ENCODE results near the gene MAD1L1.

Gene MAD1L1

DNA sequence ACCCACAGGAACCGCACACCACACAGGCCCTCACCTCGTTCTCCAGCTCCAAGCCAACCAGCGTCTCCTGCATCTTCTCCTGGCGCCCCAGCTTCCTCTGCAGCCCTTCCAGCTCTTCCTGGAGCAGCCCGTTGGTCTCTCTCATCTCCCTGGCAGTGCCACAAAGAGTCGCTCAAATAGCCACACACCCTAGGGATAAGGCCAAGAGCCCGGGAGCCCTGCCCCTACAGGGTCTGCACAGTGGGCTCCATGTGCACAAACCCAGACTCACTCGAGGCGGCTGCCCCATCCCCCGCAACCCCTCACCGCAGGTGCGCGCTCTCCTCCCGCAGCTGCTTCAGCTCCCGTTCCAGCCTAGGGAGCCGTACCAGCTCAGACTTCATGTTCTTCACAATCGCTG, 16.9 kb downstream of the MAD1L1 start:
- Histone ChIP-seq H3K9ac (ENCODE audit: low read depth, low read length) (no peak overlapping the region), H3K4me3 (ENCODE audit: low read length) (no peak overlapping the region), H3K4me1 (ENCODE audit: insufficient read depth, low read length) (no peaks in the 10 kb centered on the region), H3K9me3 (ENCODE audit: insufficient read depth, low read depth, low read length) (no peaks in the 10 kb centered on the region), H3K36me3 (ENCODE audit: insufficient read depth, low read length) (peaks cover 88% of the 10 kb centered on the region), H3K27me3 (ENCODE audit: insufficient read depth, low read length) (no peaks in the 10 kb centered on the region), H3K27ac (ENCODE audit: low read depth, low read length) (no peak overlapping the region)
- WGBS = 95% methylated on average over 17 of the region's 17 CpGs

DNA sequence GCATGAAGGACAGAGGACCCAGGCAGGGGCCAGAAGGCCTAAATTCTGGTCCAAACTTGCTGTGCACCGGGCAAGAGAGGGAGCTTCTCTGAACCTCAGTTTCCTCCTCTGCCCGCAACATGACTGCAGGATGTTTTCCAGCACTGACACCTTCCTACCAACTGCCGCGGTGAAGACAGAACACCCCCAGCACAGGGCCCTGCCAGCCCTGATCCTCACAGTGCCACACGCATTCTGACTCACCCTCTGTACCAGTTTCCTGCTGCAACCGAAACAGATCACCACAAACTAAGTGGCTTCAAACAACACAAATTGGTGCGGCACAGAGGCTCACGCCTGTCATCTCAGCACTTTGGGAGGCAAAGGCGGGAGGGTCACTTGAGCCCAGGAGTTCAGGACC, 18.1 kb downstream of the MAD1L1 start:
- Histone ChIP-seq H3K36me3 (ENCODE audit: insufficient read depth, low read length) (peaks cover 78% of the 10 kb centered on the region), H3K27me3 (ENCODE audit: insufficient read depth, low read length) (no peaks in the 10 kb centered on the region), H3K9ac (ENCODE audit: low read depth, low read length) (no peak overlapping the region), H3K4me1 (ENCODE audit: insufficient read depth, low read length) (no peaks in the 10 kb centered on the region), H3K27ac (ENCODE audit: low read depth, low read length) (no peak overlapping the region), H3K9me3 (ENCODE audit: insufficient read depth, low read depth, low read length) (no peaks in the 10 kb centered on the region), H3K4me3 (ENCODE audit: low read length) (no peak overlapping the region)
- 96% methylated on average over 9 of the region's 9 CpGs for WGBS

GRCh38 chr7:2213551-2214215, 19.1 kb downstream of the MAD1L1 start:
- H3K9me3 ChIP-seq (ENCODE audit: insufficient read depth, low read depth, low read length) = no peaks in the 10 kb centered on the region
- H3K36me3 ChIP-seq (ENCODE audit: insufficient read depth, low read length) = peaks cover 78% of the 10 kb centered on the region
- H3K4me3 ChIP-seq (ENCODE audit: low read length) = no peak overlapping the region
- H3K4me1 ChIP-seq (ENCODE audit: insufficient read depth, low read length) = no peaks in the 10 kb centered on the region
- H3K9ac ChIP-seq (ENCODE audit: low read depth, low read length) = no peak overlapping the region
- no peak overlapping the region for H3K27ac ChIP-seq (ENCODE audit: low read depth, low read length)
- 87% methylated on average over 15 of the region's 15 CpGs for WGBS
- no peaks in the 10 kb centered on the region for H3K27me3 ChIP-seq (ENCODE audit: insufficient read depth, low read length)

DNA sequence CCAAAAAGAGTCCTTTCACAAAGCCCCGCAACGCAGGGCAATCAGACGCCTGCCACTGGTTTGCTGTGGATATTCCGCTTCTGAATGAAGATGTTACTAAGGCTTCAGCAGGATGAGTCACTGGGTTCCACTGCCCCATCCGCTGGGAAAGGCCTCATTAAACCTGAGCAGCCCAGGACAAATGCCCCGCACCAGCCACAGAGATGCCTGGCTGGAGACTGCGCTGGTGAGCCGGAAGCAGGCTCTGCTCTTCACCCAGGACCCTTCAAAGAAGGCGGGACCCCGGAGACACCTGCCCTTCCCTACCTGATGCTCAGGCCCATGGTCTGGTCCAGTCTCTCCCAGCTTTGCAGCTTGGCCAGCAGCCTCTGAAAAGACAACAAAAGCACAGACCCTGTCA, 19.8 kb downstream of the MAD1L1 start:
- H3K9me3 ChIP-seq (ENCODE audit: insufficient read depth, low read depth, low read length) = no peaks in the 10 kb centered on the region
- no peak overlapping the region for H3K27ac ChIP-seq (ENCODE audit: low read depth, low read length)
- no peak overlapping the region for H3K9ac ChIP-seq (ENCODE audit: low read depth, low read length)
- no peak overlapping the region for H3K4me3 ChIP-seq (ENCODE audit: low read length)
- 96% methylated on average over 10 of the region's 10 CpGs for WGBS
- no peaks in the 10 kb centered on the region for H3K27me3 ChIP-seq (ENCODE audit: insufficient read depth, low read length)
- no peaks in the 10 kb centered on the region for H3K4me1 ChIP-seq (ENCODE audit: insufficient read depth, low read length)
- peaks cover 80% of the 10 kb centered on the region for H3K36me3 ChIP-seq (ENCODE audit: insufficient read depth, low read length)

GRCh38 chr7:2211926-2212325, 20.8 kb downstream of the MAD1L1 start:
- no peak overlapping the region for H3K27ac ChIP-seq (ENCODE audit: low read depth, low read length)
- no peaks in the 10 kb centered on the region for H3K27me3 ChIP-seq (ENCODE audit: insufficient read depth, low read length)
- H3K9me3 ChIP-seq (ENCODE audit: insufficient read depth, low read depth, low read length) = no peaks in the 10 kb centered on the region
- H3K4me3 ChIP-seq (ENCODE audit: low read length) = no peak overlapping the region
- peaks cover 80% of the 10 kb centered on the region for H3K36me3 ChIP-seq (ENCODE audit: insufficient read depth, low read length)
- WGBS = 97% methylated on average over 13 of the region's 13 CpGs
- H3K9ac ChIP-seq (ENCODE audit: low read depth, low read length) = no peak overlapping the region
- H3K4me1 ChIP-seq (ENCODE audit: insufficient read depth, low read length) = no peaks in the 10 kb centered on the region

- Histone ChIP-seq H3K27ac (ENCODE audit: low read depth, low read length) (no peak overlapping the region), H3K27me3 (ENCODE audit: insufficient read depth, low read length) (no peaks in the 10 kb centered on the region), H3K9ac (ENCODE audit: low read depth, low read length) (no peak overlapping the region), H3K36me3 (ENCODE audit: insufficient read depth, low read length) (peaks cover 77% of the 10 kb centered on the region), H3K4me1 (ENCODE audit: insufficient read depth, low read length) (no peaks in the 10 kb centered on the region), H3K9me3 (ENCODE audit: insufficient read depth, low read depth, low read length) (no peaks in the 10 kb centered on the region), H3K4me3 (ENCODE audit: low read length) (no peak overlapping the region)
- 94% methylated on average over 15 of the region's 15 CpGs for WGBS
Measured at GRCh38 chr7:2211259-2211880, 21.4 kb downstream of the MAD1L1 start.

- no peaks in the 10 kb centered on the region for H3K27me3 ChIP-seq (ENCODE audit: insufficient read depth, low read length)
- H3K9me3 ChIP-seq (ENCODE audit: insufficient read depth, low read depth, low read length) = no peaks in the 10 kb centered on the region
- H3K27ac ChIP-seq (ENCODE audit: low read depth, low read length) = no peak overlapping the region
- H3K36me3 ChIP-seq (ENCODE audit: insufficient read depth, low read length) = peaks cover 75% of the 10 kb centered on the region
- no peak overlapping the region for H3K4me3 ChIP-seq (ENCODE audit: low read length)
- H3K9ac ChIP-seq (ENCODE audit: low read depth, low read length) = no peak overlapping the region
- H3K4me1 ChIP-seq (ENCODE audit: insufficient read depth, low read length) = no peaks in the 10 kb centered on the region
- WGBS = 93% methylated on average over 30 of the region's 30 CpGs
Measured at GRCh38 chr7:2210551-2211258, 22.0 kb downstream of the MAD1L1 start.

GRCh38 chr7:2209961-2210323, 22.8 kb downstream of the MAD1L1 start:
- no peak overlapping the region for H3K9ac ChIP-seq (ENCODE audit: low read depth, low read length)
- no peaks in the 10 kb centered on the region for H3K9me3 ChIP-seq (ENCODE audit: insufficient read depth, low read depth, low read length)
- H3K27ac ChIP-seq (ENCODE audit: low read depth, low read length) = no peak overlapping the region
- H3K4me1 ChIP-seq (ENCODE audit: insufficient read depth, low read length) = no peaks in the 10 kb centered on the region
- no peaks in the 10 kb centered on the region for H3K27me3 ChIP-seq (ENCODE audit: insufficient read depth, low read length)
- 95% methylated on average over 8 of the region's 8 CpGs for WGBS
- H3K4me3 ChIP-seq (ENCODE audit: low read length) = no peak overlapping the region
- peaks cover 70% of the 10 kb centered on the region for H3K36me3 ChIP-seq (ENCODE audit: insufficient read depth, low read length)

DNA sequence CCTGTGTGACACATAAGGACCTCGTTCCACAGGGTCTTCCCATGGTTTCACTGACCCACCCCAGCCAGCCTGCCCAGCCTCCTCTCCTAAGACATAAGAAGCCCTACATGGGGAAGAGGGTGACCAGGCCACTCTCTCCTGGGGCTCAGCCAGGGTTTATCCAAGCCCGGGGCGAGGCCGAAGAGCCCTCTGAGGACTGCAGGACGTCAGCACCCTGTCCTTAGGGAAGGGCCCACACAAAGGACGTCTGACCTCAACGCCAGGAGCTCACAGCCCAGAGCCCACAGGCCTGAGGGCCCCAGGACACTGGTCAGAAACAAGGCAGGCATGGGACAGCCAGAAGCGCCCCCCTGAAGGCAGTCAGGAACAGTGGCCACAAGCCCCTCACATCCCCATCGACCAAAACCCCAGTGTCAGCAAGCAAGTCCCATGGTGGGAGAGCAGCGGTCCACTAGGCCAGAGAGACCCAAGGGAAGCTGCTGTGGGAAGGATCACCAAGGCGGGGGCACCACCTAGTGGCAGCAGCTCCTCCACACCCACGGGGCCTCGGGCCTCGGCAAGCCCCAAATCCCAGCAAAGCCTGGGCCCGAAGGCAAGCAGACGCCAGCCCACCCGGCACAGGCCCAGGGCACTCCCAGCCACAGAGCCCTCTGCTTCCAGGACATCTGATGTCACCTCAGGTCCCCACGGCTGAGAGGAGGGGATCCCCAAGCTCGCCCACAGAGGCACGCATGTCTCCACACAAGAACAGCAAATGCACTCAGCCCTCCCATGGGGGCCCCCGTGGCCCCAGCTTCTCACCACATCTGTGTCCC, 23.4 kb downstream of the MAD1L1 start:
- no peaks in the 10 kb centered on the region for H3K27me3 ChIP-seq (ENCODE audit: insufficient read depth, low read length)
- no peak overlapping the region for H3K4me3 ChIP-seq (ENCODE audit: low read length)
- H3K36me3 ChIP-seq (ENCODE audit: insufficient read depth, low read length) = peaks cover 66% of the 10 kb centered on the region
- no peak overlapping the region for H3K9ac ChIP-seq (ENCODE audit: low read depth, low read length)
- 78% methylated on average over 21 of the region's 21 CpGs for WGBS
- H3K9me3 ChIP-seq (ENCODE audit: insufficient read depth, low read depth, low read length) = no peaks in the 10 kb centered on the region
- H3K27ac ChIP-seq (ENCODE audit: low read depth, low read length) = no peak overlapping the region
- no peaks in the 10 kb centered on the region for H3K4me1 ChIP-seq (ENCODE audit: insufficient read depth, low read length)

GRCh38 chr7:2208712-2209111, 24.0 kb downstream of the MAD1L1 start:
- WGBS = 83% methylated on average over 16 of the region's 16 CpGs
- peaks cover 63% of the 10 kb centered on the region for H3K36me3 ChIP-seq (ENCODE audit: insufficient read depth, low read length)
- H3K9me3 ChIP-seq (ENCODE audit: insufficient read depth, low read depth, low read length) = no peaks in the 10 kb centered on the region
- H3K9ac ChIP-seq (ENCODE audit: low read depth, low read length) = no peak overlapping the region
- no peak overlapping the region for H3K27ac ChIP-seq (ENCODE audit: low read depth, low read length)
- no peak overlapping the region for H3K4me3 ChIP-seq (ENCODE audit: low read length)
- H3K27me3 ChIP-seq (ENCODE audit: insufficient read depth, low read length) = no peaks in the 10 kb centered on the region
- no peaks in the 10 kb centered on the region for H3K4me1 ChIP-seq (ENCODE audit: insufficient read depth, low read length)

Data from HUES64 (cell line).